GM12878 (cell line): ENCODE data around the gene NRBF2. TPM values are rescaled to one million over a fixed set of nuclear protein-coding genes. Genes with fewer than 3 reads are reported as not detected.

Experiments used
- PRDM15 ChIP-seq: fragments of 450-650 bp; formaldehyde crosslinking; IDR thresholded peaks from 2 replicates; pipeline ENCODE4 v1.4.0; 2020; ENCODE audit warnings: mild to moderate bottlenecking, moderate library complexity
- RCOR1 ChIP-seq: conservative IDR thresholded peaks from 2 replicates; pipeline ENCODE4 v1.6.1; 2012; ENCODE audit warnings: low read depth, low read length, improper control_type of control experiment
- REST ChIP-seq: IDR thresholded peaks from 2 replicates; pipeline ENCODE4 v1.6.1; 2012; ENCODE audit warnings: mild to moderate bottlenecking, low read depth, low read length
- SUZ12 ChIP-seq: fragments of 200-600 bp; sonication (generic); IDR thresholded peaks from one replicate; pipeline ENCODE4 v1.6.1; 2018; ENCODE audit warnings: antibody characterized with exemption, mild to moderate bottlenecking; ENCODE audit not compliant: unreplicated experiment
- USF2 ChIP-seq: IDR thresholded peaks from 2 replicates; pipeline ENCODE4 v1.6.1; 2011; ENCODE audit warnings: low read depth, low read length, improper control_type of control experiment, borderline replicate concordance
- ZBED1 ChIP-seq: IDR thresholded peaks from 2 replicates; pipeline ENCODE4 v1.6.1; 2016; ENCODE audit warnings: borderline replicate concordance
- polyA plus RNA-seq, 11 experiments: library from polyadenylated mRNA; depleted of rRNA in 4 of 11; unstranded in 6 of 11; stranded (reverse) in 5 of 11; fragments of >200 nt; fragmentation: Nextera tagmentation in 4 of 11; fragmentation: Illumina TruSeq in 1 of 11; extraction: Ambion mirVana in 4 of 11; extraction: Trizol in 1 of 11; gene quantifications; 1 replicate in 1 of 11; 2 replicates in 10 of 11; pipeline versions ENCODE4 v1.2.1 to v1.2.3, GENCODE V29; 2011 to 2016; ENCODE audit warnings: inconsistent platforms in 2 of 11, missing spikeins in 2 of 11, low read depth in 1 of 11
- total RNA-seq, 4 experiments: library from RNA; depleted of rRNA in 3 of 4; stranded (reverse); fragments of >200 nt in 3 of 4; fragmentation: Illumina TruSeq in 1 of 4; extraction: Trizol in 1 of 4; gene quantifications; 2 replicates each; pipeline versions ENCODE4 v1.2.1 to v1.2.3, GENCODE V29; 2013 to 2021
- TF ChIP-seq, protein P1 (sequence below): fragments of 150-350 bp; IDR thresholded peaks from 2 replicates; pipeline ENCODE4 v1.6.1; 2014; ENCODE audit warnings: mild to moderate bottlenecking, low read depth, low read length
- TF ChIP-seq, protein P2 (sequence below): IDR thresholded peaks from 2 replicates; pipeline ENCODE4 v1.6.1; 2012; ENCODE audit warnings: low read depth, low read length, improper control_type of control experiment

The NRBF2 gene
- total and polyA plus RNA-seq, 10 of the 15 experiments (the other 5 are each of a cell fraction or from before 2014, with no cell fraction given), result 17.8 to 39.8 (median 27.7) TPM

DNA sequence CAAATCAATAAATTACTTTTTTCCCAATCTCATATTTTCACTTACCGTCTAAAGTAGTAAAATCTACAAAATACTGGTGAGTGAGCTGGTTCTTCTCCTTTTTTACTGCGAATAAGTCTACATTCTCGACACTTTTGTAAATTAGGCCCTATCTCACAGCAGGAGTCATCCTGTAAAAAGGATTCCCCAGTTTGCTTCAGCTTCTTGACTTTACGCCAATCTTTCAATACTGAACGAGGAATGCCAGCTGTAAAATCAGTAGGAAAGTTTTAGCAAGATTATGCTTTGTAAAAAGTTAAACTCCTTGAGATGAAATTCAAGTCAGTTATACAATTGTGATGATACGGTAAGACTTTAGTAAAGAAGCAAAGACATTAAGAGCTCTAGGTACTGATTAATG is 67.3 kb downstream of the NRBF2 start (continued):
- TF ChIP-seq, protein P1, sequence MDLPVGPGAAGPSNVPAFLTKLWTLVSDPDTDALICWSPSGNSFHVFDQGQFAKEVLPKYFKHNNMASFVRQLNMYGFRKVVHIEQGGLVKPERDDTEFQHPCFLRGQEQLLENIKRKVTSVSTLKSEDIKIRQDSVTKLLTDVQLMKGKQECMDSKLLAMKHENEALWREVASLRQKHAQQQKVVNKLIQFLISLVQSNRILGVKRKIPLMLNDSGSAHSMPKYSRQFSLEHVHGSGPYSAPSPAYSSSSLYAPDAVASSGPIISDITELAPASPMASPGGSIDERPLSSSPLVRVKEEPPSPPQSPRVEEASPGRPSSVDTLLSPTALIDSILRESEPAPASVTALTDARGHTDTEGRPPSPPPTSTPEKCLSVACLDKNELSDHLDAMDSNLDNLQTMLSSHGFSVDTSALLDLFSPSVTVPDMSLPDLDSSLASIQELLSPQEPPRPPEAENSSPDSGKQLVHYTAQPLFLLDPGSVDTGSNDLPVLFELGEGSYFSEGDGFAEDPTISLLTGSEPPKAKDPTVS, result no peak
- TF ChIP-seq, protein P2, sequence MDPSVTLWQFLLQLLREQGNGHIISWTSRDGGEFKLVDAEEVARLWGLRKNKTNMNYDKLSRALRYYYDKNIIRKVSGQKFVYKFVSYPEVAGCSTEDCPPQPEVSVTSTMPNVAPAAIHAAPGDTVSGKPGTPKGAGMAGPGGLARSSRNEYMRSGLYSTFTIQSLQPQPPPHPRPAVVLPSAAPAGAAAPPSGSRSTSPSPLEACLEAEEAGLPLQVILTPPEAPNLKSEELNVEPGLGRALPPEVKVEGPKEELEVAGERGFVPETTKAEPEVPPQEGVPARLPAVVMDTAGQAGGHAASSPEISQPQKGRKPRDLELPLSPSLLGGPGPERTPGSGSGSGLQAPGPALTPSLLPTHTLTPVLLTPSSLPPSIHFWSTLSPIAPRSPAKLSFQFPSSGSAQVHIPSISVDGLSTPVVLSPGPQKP, result no peak
- no peak for TF ChIP-seq ZBED1
- TF ChIP-seq PRDM15 (CRISPR knock-in tag), result no peak
- TF ChIP-seq SUZ12, result no peak
- TF ChIP-seq RCOR1, result no peak
- no peak for TF ChIP-seq USF2
- no peak for TF ChIP-seq REST
